GM18517 (cell line): ENCODE results near the gene ALG12.

Experiments used
- ATAC-seq: cut with Tn5 transposase; IDR thresholded peaks from one replicate; pipeline ENCODE4 v1.9.1; 2021; ENCODE audit warnings: mild to moderate bottlenecking, moderate library complexity; ENCODE audit not compliant: unreplicated experiment

ALG12 gene

DNA sequence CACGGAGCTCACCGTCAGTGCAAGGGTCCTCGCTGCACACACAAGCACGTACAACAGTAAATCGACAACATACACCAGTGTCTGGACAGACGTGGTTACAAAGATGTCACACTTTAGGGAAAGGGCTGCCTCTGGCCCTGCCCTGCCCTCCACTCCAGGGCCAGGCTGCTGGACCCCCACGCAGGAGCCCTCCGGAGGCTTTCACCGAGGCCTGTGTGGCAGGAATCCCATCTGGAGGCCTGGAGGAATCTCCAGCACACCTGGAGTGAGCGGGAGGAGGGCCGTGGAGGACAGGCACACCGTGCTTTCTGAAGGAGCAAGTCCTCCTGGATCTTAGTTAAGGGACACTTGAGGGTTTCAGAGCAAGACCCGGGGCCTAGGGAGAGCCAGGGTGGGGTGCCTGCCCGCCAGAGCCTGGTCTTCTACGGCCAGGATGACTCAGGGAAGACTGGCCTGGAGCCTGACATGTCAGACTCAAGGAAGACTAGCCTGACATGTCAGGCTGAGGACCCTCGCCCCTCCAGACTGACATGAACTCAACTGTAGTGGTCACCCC is 40.2 kb upstream of the ALG12 start:
- ATAC-seq = no peak

DNA sequence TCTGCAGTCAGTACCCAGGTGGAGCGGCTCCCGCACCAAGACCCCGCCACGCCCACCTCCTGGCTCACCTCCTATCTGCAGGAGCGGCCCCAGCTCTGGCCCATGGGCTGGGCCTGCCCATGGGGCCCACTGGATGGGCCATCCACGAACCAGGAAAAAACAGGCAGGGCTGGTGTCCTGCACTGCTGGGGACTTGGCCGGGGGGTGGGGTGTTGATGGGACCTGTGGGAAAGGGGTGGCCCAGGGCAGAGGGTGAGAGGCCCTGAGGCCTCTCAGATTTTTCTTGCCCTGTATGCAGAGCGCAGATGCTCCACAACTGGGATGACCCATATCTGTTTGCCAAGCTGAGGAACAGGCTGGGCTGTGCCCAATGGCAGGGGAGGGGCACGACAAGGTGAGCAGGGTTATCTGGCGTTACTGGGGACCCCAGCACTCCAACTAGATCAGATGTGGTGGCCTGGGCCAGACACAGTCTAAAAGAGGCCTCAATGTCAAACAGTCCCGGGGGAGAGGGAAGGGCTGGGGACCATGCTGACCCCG is 39.7 kb upstream of the ALG12 start:
- ATAC-seq = no peak

DNA sequence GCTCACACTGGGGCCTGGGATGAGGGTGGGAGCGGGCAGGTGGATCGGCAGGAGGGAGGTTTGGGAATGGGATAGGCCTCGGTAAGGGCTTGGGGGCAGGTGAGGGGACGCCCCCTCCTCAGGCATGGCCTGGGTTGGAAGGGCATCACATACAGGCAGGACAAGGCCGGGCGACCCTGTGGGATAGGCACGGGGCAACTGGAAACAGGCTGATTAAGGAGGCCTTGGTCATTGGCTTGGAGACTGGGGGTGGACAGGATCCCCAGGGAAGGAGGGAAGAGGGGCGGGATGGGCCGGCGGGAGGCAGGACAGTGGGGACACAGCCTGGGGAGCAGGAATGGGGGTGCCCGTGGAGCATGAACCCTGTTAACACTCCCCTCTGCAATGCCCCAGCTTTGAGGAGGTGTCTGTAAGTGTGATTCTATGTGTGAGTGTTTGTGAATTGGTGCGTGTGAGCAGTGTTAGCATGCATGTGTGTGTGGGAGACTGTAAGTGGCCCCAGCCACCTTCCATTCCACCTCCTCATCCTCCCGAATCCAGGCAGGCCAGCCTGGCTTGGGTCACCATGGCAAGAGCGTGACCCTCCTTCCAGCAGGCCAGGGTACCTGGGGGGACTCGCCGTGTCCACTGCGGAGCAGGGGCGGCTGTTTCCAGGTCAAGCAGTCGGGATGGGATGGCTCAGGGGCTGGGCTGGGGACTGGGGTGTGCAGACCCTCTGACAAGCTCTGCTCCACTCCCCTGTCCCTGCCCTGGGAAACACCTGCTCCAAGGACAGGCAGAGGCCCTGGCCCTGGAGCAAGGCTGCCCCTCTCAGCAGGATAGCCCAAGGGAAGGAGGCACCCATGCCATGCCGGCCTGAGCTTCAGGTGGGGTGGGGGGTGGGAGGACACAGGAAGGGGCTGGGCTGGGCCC is 38.9 kb upstream of the ALG12 start:
- no peak for ATAC-seq

DNA sequence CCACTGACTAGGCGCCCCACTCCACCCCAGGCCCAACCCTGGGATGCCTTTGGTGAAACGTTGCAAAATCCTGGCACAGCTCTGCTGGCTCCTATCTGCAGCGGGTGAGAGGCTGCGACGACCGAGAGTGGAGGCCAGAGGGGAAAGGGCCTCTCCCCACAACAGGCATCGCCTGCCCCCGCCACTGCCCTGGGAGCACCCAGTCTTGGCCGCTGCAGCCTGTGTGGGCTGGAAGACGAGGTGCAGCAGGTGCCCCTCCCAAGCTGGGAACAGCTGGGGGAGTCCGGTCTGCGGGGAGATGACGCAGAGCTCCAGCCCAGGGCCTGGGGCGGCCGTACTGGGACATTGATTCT is 38.2 kb upstream of the ALG12 start:
- ATAC-seq = no peak

DNA sequence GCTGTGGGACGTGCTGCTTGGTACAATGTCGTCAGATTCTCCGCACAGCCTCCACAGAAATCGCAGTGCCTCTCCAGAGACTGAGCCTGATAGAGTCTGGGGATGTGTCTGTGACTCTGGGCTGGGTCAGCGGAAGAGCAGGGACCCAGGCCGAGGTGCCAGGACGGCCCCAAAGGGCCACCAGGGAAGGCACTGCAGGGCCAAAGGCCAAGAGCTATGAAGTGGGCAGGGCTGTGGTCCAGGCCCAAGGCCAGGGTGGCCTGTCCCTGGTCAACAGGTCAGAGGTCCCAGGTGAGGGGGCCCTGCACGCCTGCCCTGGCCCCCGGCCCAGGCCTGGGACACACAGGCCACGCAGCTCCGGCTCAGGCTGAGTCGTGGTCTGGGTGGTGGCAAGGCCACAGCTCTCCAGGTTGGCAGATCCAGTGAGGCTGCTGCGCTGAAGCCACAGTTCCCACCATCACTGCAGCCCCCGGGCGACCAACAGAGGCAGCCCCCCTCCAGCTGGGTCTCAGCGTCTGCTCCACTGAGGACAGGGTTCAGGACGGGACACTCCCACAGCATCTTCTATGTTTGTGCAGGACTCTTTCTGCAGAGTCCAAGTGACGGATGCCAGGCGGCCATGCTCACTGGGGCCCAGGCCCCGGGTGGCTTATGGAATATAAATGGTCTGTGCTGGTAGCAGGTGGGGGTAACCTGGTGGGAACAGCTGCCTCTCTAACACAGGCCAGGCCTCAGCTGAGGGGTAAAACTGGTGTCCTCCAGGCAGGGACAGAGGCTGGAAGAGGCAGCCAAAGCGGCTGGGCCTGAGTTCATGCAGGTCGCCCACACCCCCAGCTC is 37.6 kb upstream of the ALG12 start:
- no peak for ATAC-seq

DNA sequence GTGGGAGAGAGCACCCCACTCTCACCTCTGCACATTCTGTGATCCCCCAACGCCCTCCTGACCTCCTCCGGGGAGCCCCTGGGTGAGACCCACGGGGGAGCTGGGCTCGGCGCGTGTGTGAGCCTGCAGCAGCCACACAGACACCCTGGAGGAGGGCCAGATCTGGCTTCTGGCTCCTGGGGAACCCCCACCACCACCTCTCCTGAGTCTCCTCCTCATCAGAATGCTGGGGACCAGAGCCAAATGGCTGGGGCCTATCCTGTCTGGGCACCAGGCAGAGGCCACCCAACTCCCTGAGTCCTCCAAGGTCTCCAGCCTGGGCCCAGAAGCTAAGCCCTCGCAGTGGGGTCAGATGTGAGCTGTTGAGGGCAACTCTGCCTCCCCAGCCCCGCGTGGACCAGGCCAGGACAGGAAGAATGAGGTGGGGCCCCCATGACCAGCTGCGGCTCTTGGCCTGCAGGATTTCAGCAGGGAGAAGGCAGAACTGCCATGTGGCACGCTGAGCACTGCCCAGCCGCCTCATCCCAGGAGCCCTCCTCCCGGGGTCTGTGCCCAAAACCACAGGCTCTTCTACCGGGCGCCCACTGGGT is 36.8 kb upstream of the ALG12 start:
- ATAC-seq = no peak

DNA sequence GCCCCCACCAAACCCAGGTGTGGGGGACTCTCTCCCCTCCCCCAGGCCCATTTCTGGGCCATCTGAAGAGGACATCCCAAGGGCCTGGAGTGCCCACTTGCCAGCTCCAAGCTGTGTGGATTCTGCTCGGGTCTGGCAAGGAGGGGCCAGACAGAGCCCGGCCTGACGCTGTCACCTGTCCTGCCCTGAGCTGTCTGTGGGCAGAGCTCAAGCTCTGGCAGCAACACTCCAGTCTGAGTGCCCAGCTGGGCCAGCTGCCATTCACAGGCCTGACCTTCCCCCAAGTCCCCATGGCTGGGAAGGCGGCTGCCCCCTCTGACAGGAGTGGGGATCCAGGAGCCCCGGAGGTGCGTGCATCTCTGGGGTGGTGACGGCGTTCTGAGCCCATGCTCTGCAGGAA is 36.1 kb upstream of the ALG12 start:
- ATAC-seq = no peak

DNA sequence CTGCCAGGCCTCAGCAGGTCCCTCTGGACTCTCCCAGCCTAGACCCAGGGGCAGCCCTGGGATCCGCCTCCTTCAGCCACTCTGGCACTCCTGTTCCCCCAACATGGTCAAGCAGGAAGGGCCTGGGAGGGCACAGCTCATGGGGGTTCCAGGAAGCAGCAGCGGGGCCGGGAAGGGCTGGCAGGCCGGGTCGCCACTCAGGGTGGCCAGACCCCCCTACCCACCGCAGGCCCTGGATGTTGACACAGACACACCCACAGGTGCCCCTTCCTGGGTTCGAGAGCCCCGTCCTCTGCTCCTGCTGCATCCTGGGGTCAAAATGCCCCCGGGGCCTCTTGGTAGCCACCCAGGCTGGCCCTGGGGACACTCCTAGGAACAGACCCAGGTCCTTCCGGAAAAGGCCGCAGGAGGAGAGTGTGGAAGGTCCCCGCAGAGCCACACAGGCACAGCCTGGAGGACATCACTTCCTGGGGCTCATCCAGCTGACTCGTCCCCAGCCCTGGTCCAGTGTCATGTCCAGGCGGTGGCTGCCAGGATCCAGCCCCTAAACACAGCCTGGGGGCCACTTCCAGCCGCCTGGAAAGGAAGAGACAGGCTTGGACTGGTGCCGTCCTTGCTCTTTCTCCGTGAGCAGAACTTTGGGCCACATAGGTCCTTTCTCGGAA is 35.6 kb upstream of the ALG12 start:
- ATAC-seq = no peak

DNA sequence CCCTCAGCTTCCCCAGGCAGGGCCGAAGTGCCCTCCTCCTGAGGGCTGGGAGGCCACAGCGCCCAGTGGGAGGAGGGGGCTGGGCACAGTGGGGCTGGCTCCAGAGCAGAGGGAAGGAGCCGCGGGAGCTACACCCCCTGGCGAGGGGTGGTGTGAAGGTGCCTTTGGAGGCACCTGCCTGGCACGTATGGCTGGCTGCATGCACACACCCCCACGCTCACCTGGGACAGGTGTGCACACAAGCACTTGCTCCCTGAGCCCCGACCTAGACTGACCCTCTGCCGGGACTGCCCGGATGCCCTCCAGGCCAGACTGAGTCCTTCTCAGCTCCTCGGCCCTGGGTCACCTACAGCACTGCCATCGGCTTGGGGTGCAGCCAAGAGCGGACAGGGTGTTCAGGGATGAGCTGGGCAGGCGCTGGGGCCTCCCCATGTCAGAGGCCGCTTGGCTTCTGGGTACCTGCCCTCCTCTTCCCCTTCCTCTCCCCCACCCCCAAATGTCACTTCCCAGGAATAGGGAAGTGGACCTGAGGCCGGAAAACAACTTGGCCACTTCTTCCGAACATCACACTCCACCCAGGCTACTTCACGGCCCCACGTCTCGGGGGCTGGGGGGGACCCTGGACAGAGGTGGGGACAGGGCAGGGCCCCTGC is 34.9 kb upstream of the ALG12 start:
- no peak for ATAC-seq

DNA sequence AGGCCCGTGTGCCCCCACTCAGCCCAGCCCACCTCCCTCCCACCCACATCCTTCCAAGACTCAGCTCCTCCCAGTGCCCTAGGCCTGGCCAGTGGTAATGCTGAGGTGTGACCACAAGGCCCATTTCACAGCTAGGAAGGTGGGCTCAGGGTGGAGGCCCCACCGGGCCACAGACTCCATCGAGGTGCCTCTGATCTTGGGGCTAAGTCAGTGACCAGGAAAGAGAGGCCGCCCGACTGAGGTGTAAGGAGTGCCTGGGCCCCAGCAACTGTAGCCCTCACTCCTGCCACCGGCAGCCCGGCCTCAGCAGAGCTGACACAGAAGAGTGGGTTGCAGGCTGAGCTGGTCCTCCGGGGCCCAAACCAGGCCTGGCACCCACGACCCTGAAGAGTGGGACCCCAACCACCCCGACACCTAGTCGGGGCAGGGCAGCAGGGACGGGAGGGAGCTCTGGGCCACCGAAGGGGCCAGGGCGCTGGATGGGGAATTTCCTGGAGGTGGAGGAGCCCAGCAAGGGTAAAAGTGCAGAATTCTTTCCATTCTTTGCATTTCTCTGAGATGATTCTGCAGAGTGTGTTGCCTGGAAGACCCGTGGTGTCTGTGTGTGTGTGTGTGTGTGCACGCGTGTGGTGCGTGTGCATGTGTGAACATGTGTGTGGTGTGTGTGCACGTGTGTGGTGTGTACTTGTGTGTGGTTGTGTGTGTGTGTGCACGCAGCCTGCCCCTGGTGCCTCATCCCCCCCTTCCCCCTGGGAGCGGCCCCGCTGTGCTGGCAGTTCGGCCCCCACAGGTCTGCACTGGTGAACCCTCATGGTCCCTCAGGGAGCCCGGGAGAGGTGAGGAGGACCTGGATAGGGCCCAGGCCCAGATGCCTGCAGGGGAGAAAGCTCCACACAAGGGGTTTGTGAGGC is 34.0 kb upstream of the ALG12 start:
- no peak for ATAC-seq

DNA sequence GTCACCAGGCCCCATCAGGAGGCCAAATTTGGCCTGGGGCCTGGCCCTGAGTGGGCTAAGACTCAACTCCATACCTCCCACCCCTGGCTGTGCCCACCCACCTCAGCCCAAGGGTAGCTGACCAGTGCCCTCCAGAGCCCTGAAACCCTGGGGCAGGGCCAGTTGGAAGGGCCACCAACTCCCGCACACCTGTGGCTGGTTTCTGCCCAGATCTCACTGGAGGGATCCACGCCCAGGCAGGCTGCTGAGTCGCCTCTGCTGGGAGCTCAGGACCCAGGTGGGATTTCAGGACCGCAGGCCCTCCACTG is 33.4 kb upstream of the ALG12 start:
- ATAC-seq = no peak

DNA sequence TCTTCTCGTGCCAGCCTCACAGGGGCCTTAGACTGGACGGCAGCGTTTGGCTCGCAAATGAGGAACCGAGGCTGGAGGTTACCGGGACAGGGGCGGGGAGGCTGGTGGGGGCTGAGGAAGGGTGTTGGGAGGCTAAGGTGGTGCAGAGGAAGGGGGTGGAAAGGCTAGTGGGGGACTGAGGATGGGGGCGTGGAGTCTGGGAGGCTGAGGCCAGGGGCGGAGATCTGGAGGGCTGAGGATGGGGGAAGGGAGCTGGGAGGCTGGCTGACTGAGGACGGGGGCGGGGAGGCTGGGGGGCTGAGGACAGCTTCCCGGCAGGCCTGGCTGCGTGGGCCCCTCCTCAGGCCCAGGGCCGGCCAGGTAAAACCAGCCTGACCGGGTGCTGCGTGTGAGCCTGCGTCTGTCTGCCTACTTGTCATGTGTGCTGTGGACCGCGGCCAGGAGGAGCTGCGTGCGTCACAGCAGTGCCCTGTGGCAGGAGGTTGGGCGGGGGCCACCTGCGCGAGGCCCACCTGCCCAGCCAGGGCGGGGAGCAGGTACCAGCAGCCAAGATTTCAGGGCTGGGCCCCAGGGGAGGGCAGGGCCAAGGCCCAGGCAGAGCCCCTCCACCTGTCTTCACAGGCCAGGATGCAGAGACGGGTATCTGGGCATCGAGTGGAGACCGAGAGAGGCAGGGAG is 32.9 kb upstream of the ALG12 start:
- no peak for ATAC-seq

DNA sequence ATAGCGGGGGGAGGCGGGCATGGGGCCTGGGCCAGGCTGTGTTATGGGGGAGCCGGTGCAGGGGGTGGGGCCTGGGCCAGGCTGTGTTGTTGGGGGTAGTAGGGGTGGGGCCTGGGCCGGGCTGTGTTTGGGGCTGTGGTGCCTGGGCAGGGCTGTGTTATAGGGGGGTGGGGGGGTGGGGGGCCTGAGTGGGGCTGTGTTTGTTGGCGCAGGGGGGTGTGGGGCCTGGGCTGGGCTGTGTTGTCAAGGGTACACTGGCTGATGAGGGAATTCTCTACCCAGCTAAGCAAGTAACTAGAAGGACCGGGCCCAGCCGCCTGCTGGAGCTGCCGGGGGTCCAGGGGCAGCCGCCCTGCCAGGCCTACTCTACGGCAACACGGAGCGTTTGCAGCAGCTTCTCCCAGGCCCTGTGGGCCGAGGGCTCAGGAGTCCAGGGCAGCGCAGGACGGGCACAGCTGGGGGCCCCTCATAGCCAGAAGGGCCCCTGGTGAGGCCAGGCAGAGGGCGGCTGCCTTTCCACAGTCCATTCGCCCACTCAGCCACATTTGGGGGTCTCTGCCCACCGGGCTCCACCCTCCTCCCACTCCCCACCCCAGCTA is 32.3 kb upstream of the ALG12 start:
- ATAC-seq = no peak

DNA sequence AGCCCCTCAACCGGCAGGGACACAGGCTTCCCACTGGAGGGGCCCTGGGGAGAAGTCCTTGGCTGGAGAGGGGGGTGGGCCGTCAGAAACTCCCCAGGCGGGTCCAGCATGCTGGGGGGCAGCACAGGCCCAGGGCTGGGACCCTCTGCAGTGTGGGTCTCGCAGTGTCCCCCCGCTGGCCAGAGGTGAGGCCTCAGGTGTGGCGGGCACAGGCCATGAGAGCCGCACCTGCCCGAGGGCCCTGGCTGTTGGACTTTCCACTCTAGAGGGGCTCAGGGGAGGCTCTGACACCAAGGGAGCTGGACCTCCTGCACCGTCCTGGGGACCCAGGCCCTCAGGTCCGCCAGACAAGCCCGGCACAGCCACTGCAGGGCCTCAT is 31.7 kb upstream of the ALG12 start:
- ATAC-seq = no peak

DNA sequence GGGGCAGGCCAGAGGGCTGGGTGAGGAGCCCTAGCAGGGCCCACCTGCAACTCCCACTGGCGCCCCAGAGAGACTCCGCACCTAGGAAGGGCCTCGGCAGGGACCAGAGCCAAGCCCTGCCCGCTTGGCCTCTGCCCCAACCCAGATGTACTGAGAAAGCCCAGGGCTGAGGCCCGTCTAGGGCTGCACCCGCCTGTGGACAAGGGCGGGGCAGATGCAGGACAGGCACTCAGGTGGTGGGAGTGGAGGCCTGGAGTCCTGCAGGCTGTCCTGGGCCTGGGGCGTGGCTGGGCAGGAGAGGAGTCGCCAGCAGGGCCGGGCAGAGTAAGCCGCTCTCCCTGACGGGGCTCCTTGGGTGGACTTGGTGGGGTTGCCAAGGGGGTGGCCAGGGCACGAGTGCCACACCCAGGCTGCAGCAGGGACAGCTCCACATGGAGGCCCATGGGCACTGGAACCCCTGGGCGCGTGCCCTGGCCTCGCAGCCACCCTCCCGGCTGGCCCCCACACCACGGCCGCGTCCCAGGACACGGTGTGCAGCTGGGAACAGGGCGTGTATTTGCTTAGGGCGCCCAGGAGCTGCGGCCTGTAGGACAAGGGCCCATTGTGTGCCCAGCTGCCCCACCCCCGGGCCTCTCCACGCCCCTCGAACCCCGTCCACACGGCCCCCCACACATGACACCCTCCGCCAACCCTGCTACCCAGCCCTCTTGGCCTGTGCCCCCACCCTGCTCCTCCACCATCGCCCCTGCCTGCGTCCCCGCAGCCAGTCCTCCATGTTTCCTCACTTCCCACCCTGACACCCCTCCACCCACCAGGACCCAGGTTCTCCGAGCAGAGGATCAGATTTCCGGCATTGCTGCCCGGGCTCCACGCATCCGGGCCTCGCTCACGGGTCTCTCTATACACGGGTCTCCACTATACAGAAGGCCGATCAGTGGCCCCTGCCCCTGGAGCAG is 31.0 kb upstream of the ALG12 start:
- no peak for ATAC-seq

DNA sequence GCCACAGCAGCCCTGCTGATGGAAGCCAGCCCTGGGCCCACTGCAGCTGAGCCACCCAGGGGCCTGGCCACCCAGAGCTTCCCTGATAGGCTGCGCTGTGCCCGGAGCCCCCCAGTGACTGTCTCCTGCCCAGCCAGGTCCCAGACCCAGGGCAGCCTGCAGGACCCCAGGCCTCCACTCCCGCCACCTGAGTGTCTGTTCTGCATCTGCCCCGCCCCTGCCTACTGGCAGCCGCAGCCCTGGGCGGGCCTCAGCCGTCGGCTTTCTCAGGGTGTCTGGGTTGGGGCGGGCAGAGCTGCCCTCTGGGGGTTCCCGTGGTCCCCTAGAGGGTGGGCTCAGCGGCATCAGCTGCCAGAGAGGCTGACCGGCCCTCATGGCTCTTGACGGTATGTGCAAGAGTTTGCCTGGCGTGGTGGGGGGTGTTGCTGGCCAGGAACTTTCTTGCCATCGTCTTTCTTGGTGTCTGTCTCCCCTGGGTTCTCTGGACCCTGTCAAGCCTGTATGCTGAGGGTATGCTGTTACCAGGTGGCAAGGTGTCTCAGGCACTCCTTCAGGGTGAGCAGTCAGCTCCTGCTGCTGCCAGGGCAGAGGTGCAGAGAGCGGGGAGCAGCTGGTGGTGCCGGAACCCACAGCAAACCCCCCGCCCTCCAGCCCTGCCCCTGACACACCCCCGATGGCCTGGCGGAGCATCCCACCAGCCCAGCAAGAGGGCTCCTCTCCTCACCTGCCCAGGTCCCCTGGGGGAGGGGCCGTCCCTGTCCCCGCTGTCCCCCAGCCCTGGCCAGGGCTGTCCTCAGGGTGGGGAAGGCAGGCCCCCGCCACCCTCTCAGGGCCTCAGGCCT is 30.1 kb upstream of the ALG12 start:
- no peak for ATAC-seq

DNA sequence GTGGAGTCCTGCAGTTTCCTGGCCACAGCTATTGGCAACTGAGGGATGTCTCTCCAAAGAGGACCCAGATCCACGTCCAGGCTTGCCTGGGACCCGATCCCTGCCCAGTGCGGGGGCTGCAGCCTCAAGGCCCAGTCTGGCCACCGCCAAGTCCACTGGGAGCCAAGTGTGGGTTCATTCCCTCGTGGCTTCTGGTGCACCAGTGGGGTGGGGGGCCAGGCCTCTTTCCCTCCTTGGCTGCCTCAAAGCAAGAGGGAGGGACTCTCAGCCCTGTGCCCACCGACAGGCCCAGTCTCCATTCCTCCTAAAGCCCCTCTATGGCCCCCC is 29.0 kb upstream of the ALG12 start:
- no peak for ATAC-seq
